BLaER1 treated with 17β-estradiol and CSF1 and Interleukin-3, amounts not matched to agents 10 nM and 100 nM (cell line): ENCODE measurements around the gene BAIAP2L2.

Experiments
- H3K27ac ChIP-seq, 11 experiments: shearing (Covaris generic); formaldehyde crosslinking; 2 replicates each; pipeline ENCODE4 v1.8.1; 2022
- H3K27me3 ChIP-seq, 11 experiments: shearing (Covaris generic); formaldehyde crosslinking; 2 replicates each; pipeline ENCODE4 v1.8.1; 2022
- H3K36me3 ChIP-seq, 11 experiments: shearing (Covaris generic); formaldehyde crosslinking; 2 replicates each; pipeline ENCODE4 v1.8.1; 2022
- H3K4me1 ChIP-seq, 10 experiments: shearing (Covaris generic); formaldehyde crosslinking; 2 replicates each; pipeline ENCODE4 v1.8.1; 2022
- H3K4me2 ChIP-seq, 11 experiments: shearing (Covaris generic); formaldehyde crosslinking; 2 replicates each; pipeline ENCODE4 v1.8.1; 2022
- H3K4me3 ChIP-seq, 10 experiments: shearing (Covaris generic); formaldehyde crosslinking; 2 replicates each; pipeline ENCODE4 v1.8.1; 2022
- H3K9ac ChIP-seq, 11 experiments: shearing (Covaris generic); formaldehyde crosslinking; 2 replicates each; pipeline ENCODE4 v1.8.1; 2022
- H3K9me3 ChIP-seq, 11 experiments: shearing (Covaris generic); formaldehyde crosslinking; replicated peaks in 1 of 11; 2 replicates each; pipeline ENCODE4 v1.8.1; 2022
- H4K20me1 ChIP-seq, 11 experiments: shearing (Covaris generic); formaldehyde crosslinking; 2 replicates each; pipeline ENCODE4 v1.8.1; 2022
- Cebpa-rat ChIP-seq, 11 experiments: shearing (Covaris generic); IDR thresholded peaks; 2 replicates each; pipeline ENCODE4 v1.8.1; 2022

Gene BAIAP2L2

GRCh38 chr22:38132794-38133193 is 22.3 kb upstream of the BAIAP2L2 start:
- H4K20me1 ChIP-seq = no peaks in the 10 kb centered on the region
- TF ChIP-seq Cebpa-rat (IDR thresholded peaks at IDR 0.05) = no peak
- H3K27me3 ChIP-seq = peaks cover 0 to 5% (median 0%) of the 10 kb centered on the region in 11 experiments; a peak in 3 of 22 replicates
- H3K36me3 ChIP-seq = peaks cover 3 to 81% (median 51%) of the 10 kb centered on the region in 11 experiments; a peak in 18 of 22 replicates
- H3K4me3 ChIP-seq = no peak overlapping the region
- no peak overlapping the region for H3K9ac ChIP-seq
- H3K4me1 ChIP-seq = peaks cover 4 to 25% (median 18%) of the 10 kb centered on the region in 10 experiments
- H3K27ac ChIP-seq = no peak overlapping the region
- H3K4me2 ChIP-seq = no peak overlapping the region
- H3K9me3 ChIP-seq = peaks cover 0 to 5% (median 0%) of the 10 kb centered on the region in 11 experiments; a peak in 1 of 22 replicates

GRCh38 chr22:38132136-38132535 is 21.7 kb upstream of the BAIAP2L2 start:
- Histone ChIP-seq H3K4me3 (no peak overlapping the region), H3K9ac (no peak overlapping the region), H3K27ac (no peak overlapping the region), H3K27me3 (peaks cover 0 to 12% (median 0%) of the 10 kb centered on the region in 11 experiments; a peak in 5 of 22 replicates), H3K4me2 (no peak overlapping the region), H3K4me1 (peaks cover 11 to 32% (median 25%) of the 10 kb centered on the region in 10 experiments), H4K20me1 (peaks cover 0 to 3% (median 0%) of the 10 kb centered on the region in 11 experiments; a peak in 3 of 22 replicates), H3K36me3 (peaks cover 3 to 74% (median 47%) of the 10 kb centered on the region in 11 experiments; a peak in 18 of 22 replicates), H3K9me3 (peaks cover 0 to 5% (median 0%) of the 10 kb centered on the region in 11 experiments; a peak in 1 of 22 replicates)
- TF ChIP-seq Cebpa-rat (IDR thresholded peaks at IDR 0.05) = no peak

GRCh38 chr22:38131399-38131798 is 20.9 kb upstream of the BAIAP2L2 start:
- peaks cover 0 to 10% (median 0%) of the 10 kb centered on the region in 11 experiments; a peak in 3 of 22 replicates for H4K20me1 ChIP-seq
- peaks cover 0 to 19% (median 0%) of the 10 kb centered on the region in 11 experiments; a peak in 5 of 22 replicates for H3K27me3 ChIP-seq
- H3K9me3 ChIP-seq = peaks cover 0 to 5% (median 0%) of the 10 kb centered on the region in 11 experiments; a peak in 1 of 22 replicates
- no peak overlapping the region for H3K9ac ChIP-seq
- no peak for TF ChIP-seq Cebpa-rat (IDR thresholded peaks at IDR 0.05)
- H3K4me2 ChIP-seq = peak overlapping the region in 3 of 11 experiments; percentile 21 to 35 (median 24); a peak in 4 of 22 replicates
- peaks cover 3 to 68% (median 43%) of the 10 kb centered on the region in 11 experiments; a peak in 18 of 22 replicates for H3K36me3 ChIP-seq
- H3K4me1 ChIP-seq = peaks cover 18 to 39% (median 32%) of the 10 kb centered on the region in 10 experiments
- no peak overlapping the region for H3K27ac ChIP-seq
- no peak overlapping the region for H3K4me3 ChIP-seq

- H3K4me2 ChIP-seq = no peak overlapping the region
- H3K27ac ChIP-seq = no peak overlapping the region
- peaks cover 0 to 5% (median 0%) of the 10 kb centered on the region in 11 experiments; a peak in 1 of 22 replicates for H3K9me3 ChIP-seq
- no peak for TF ChIP-seq Cebpa-rat (IDR thresholded peaks at IDR 0.05)
- H3K9ac ChIP-seq = no peak overlapping the region
- peaks cover 3 to 54% (median 31%) of the 10 kb centered on the region in 11 experiments; a peak in 18 of 22 replicates for H3K36me3 ChIP-seq
- peaks cover 0 to 16% (median 0%) of the 10 kb centered on the region in 11 experiments; a peak in 4 of 22 replicates for H4K20me1 ChIP-seq
- H3K4me1 ChIP-seq = peaks cover 28 to 51% (median 44%) of the 10 kb centered on the region in 10 experiments
- no peak overlapping the region for H3K4me3 ChIP-seq
- peaks cover 0 to 34% (median 0%) of the 10 kb centered on the region in 11 experiments; a peak in 5 of 22 replicates for H3K27me3 ChIP-seq
These were observed 19.4 kb upstream of the BAIAP2L2 start for GRCh38 chr22:38129856-38130255.

- TF ChIP-seq Cebpa-rat (IDR thresholded peaks at IDR 0.05) = no peak
- Histone ChIP-seq H3K9me3 (peaks cover 0 to 5% (median 0%) of the 10 kb centered on the region in 11 experiments; a peak in 1 of 22 replicates), H3K4me1 (peaks cover 37 to 59% (median 53%) of the 10 kb centered on the region in 10 experiments), H4K20me1 (peaks cover 0 to 24% (median 0%) of the 10 kb centered on the region in 11 experiments; a peak in 4 of 22 replicates), H3K36me3 (peaks cover 3 to 49% (median 31%) of the 10 kb centered on the region in 11 experiments; a peak in 18 of 22 replicates), H3K27me3 (peaks cover 0 to 42% (median 0%) of the 10 kb centered on the region in 11 experiments; a peak in 5 of 22 replicates), H3K4me3 (no peak overlapping the region), H3K27ac (no peak overlapping the region), H3K4me2 (peak overlapping the region in 3 of 11 experiments; percentile 95 to 96 (median 95); a peak in 2 of 22 replicates), H3K9ac (no peak overlapping the region)
These were observed 18.5 kb upstream of the BAIAP2L2 start for GRCh38 chr22:38129021-38129420.

- H3K36me3 ChIP-seq = peaks cover 3 to 37% (median 20%) of the 10 kb centered on the region in 11 experiments; a peak in 17 of 22 replicates
- peak overlapping the region in 1 of 10 experiments; percentile 6; a peak in 1 of 20 replicates for H3K4me3 ChIP-seq
- peaks cover 38 to 70% (median 64%) of the 10 kb centered on the region in 10 experiments for H3K4me1 ChIP-seq
- H3K27ac ChIP-seq = peak overlapping the region in 5 of 11 experiments; percentile 10 to 38 (median 23); a peak in 10 of 22 replicates
- TF ChIP-seq Cebpa-rat (IDR thresholded peaks at IDR 0.05) = no peak
- H3K27me3 ChIP-seq = peaks cover 0 to 43% (median 0%) of the 10 kb centered on the region in 11 experiments; a peak in 5 of 22 replicates
- peaks cover 0 to 34% (median 0%) of the 10 kb centered on the region in 11 experiments; a peak in 4 of 22 replicates for H4K20me1 ChIP-seq
- H3K9me3 ChIP-seq = no peaks in the 10 kb centered on the region
- H3K4me2 ChIP-seq = peak overlapping the region; percentile 72 to 96 (median 89)
- H3K9ac ChIP-seq = peak overlapping the region in 9 of 11 experiments; percentile 2 to 58 (median 29); a peak in 13 of 22 replicates
These were observed 17.4 kb upstream of the BAIAP2L2 start for GRCh38 chr22:38127869-38128268.

- peak overlapping the region in 5 of 11 experiments; percentile 10 to 38 (median 23); a peak in 9 of 22 replicates for H3K27ac ChIP-seq
- H3K36me3 ChIP-seq = peaks cover under 1 to 30% (median 12%) of the 10 kb centered on the region in 11 experiments; a peak in 14 of 22 replicates
- H3K27me3 ChIP-seq = peaks cover 0 to 43% (median 0%) of the 10 kb centered on the region in 11 experiments; a peak in 5 of 22 replicates
- H4K20me1 ChIP-seq = peaks cover 0 to 34% (median 0%) of the 10 kb centered on the region in 11 experiments; a peak in 4 of 22 replicates
- H3K4me2 ChIP-seq = peak overlapping the region; percentile 72 to 96 (median 89)
- no peaks in the 10 kb centered on the region for H3K9me3 ChIP-seq
- H3K4me1 ChIP-seq = peaks cover 38 to 78% (median 71%) of the 10 kb centered on the region in 10 experiments
- peak overlapping the region in 9 of 11 experiments; percentile 2 to 58 (median 29); a peak in 14 of 22 replicates for H3K9ac ChIP-seq
- H3K4me3 ChIP-seq = peak overlapping the region in 1 of 10 experiments; percentile 6; a peak in 2 of 20 replicates
- TF ChIP-seq Cebpa-rat (IDR thresholded peaks at IDR 0.05) = no peak
These were observed 16.6 kb upstream of the BAIAP2L2 start for GRCh38 chr22:38126928-38127668.

GRCh38 chr22:38125751-38126201 is 15.3 kb upstream of the BAIAP2L2 start:
- Histone ChIP-seq H3K4me2 (peak overlapping the region; percentile 72 to 96 (median 89)), H3K4me1 (peaks cover 44 to 86% (median 80%) of the 10 kb centered on the region in 10 experiments), H3K9ac (peak overlapping the region in 6 of 11 experiments; percentile 9 to 40 (median 26); a peak in 8 of 22 replicates), H3K36me3 (peaks cover 0 to 19% (median 10%) of the 10 kb centered on the region in 11 experiments; a peak in 7 of 22 replicates), H4K20me1 (peaks cover 0 to 34% (median 0%) of the 10 kb centered on the region in 11 experiments; a peak in 4 of 22 replicates), H3K9me3 (no peaks in the 10 kb centered on the region), H3K27me3 (peaks cover 0 to 47% (median 0%) of the 10 kb centered on the region in 11 experiments; a peak in 5 of 22 replicates), H3K27ac (no peak overlapping the region), H3K4me3 (0 out of 20 replicates have a peak overlapping the region, but pooled peaks of 2 of the 10 experiments have one; percentile 11 to 13)
- TF ChIP-seq Cebpa-rat (IDR thresholded peaks at IDR 0.05) = no peak
